ENCODE data around the gene HDAC8.
"Not testable (repeated sequence)": the region's sequence is repeated elsewhere in the genome, so short reads cannot be mapped to it uniquely, and the experiment has no call there.

HDAC8 gene

GRCh38 chrX:72572248-72573157, at the start of gene HDAC8:
Gene HDAC8, minus strand, starts transcription at chrX:72572843. Its CDS starts 82 bp downstream, at chrX:72572761.
- DNase-seq (ENCODE audit: low read depth in 2 of 2): peak; percentile 18 to 21

- no peak for DNase-seq (ENCODE audit: low read depth in 2 of 2)
Measured at GRCh38 chrX:72621625-72622485, 49.2 kb upstream of the HDAC8 start.

GRCh38 chrX:72621163-72621562, 48.5 kb upstream of the HDAC8 start:
- no peak for DNase-seq (ENCODE audit: low read depth in 2 of 2)

- DNase-seq (ENCODE audit: low read depth in 2 of 2): peak; percentile 28 to 31
Measured at GRCh38 chrX:72620550-72621145, 48.0 kb upstream of the HDAC8 start.

GRCh38 chrX:72609313-72609712, 36.7 kb upstream of the HDAC8 start:
- no peak for DNase-seq (ENCODE audit: low read depth in 2 of 2)

GRCh38 chrX:72604705-72605104, 32.1 kb upstream of the HDAC8 start:
- no peak for DNase-seq (ENCODE audit: low read depth in 2 of 2)

GRCh38 chrX:72604112-72604511, 31.5 kb upstream of the HDAC8 start:
- DNase-seq (ENCODE audit: low read depth in 2 of 2): no peak

GRCh38 chrX:72591038-72591437, 18.4 kb upstream of the HDAC8 start:
- DNase-seq (ENCODE audit: low read depth in 2 of 2): not testable (repeated sequence)

GRCh38 chrX:72584163-72584562, 11.5 kb upstream of the HDAC8 start:
- no peak for DNase-seq (ENCODE audit: low read depth in 2 of 2)

GRCh38 chrX:72576141-72576894, 3.7 kb upstream of the HDAC8 start:
- no peak for DNase-seq (ENCODE audit: low read depth in 2 of 2)

- no peak for DNase-seq (ENCODE audit: low read depth in 2 of 2)
Measured at GRCh38 chrX:72573158-72573511, 492 bp upstream of the HDAC8 start.

- no peak for DNase-seq (ENCODE audit: low read depth in 2 of 2)
Measured at GRCh38 chrX:72569786-72570185, 2.9 kb downstream of the HDAC8 start.

GRCh38 chrX:72568406-72569092, 4.1 kb downstream of the HDAC8 start:
- DNase-seq (ENCODE audit: low read depth in 2 of 2): no peak

- no peak for DNase-seq (ENCODE audit: low read depth in 2 of 2)
Measured at GRCh38 chrX:72566448-72566847, 6.2 kb downstream of the HDAC8 start.

- DNase-seq (ENCODE audit: low read depth in 2 of 2): not testable (repeated sequence)
Measured at GRCh38 chrX:72559655-72560054, 13.0 kb downstream of the HDAC8 start.

GRCh38 chrX:72554448-72555140, 18.0 kb downstream of the HDAC8 start:
- DNase-seq (ENCODE audit: low read depth in 2 of 2): no peak

- not testable (repeated sequence) for DNase-seq (ENCODE audit: low read depth in 2 of 2)
Measured at GRCh38 chrX:72552443-72552842, 20.2 kb downstream of the HDAC8 start.

- DNase-seq (ENCODE audit: low read depth in 2 of 2): no peak
Measured at GRCh38 chrX:72545990-72546389, 26.7 kb downstream of the HDAC8 start.

GRCh38 chrX:72540318-72540717, 32.3 kb downstream of the HDAC8 start:
- DNase-seq (ENCODE audit: low read depth in 2 of 2): no peak

GRCh38 chrX:72539822-72540221, 32.8 kb downstream of the HDAC8 start:
- no peak for DNase-seq (ENCODE audit: low read depth in 2 of 2)

Measured in stimulated activated CD4-positive, alpha-beta T cell treated with anti-CD3 and anti-CD28 coated beads, Interleukin-4, amount 100 ng/mL, for 48 hours (primary cell).